Glutamatergic neuron (in vitro differentiated cells): ENCODE results near the gene RPUSD3. TPM values are rescaled to one million over a fixed set of nuclear protein-coding genes. Genes with fewer than 3 reads are reported as not detected.

Experiments used
- DNase-seq: peaks from one replicate; pipeline ENCODE4 v3.0.0; 2022
- H3K27ac Mint-ChIP-seq: one replicate; pipeline ENCODE4 v1.8.0; 2020; ENCODE audit warnings: mild to moderate bottlenecking, mixed read lengths, inconsistent platforms; ENCODE audit not compliant: unreplicated experiment
- H3K27me3 Mint-ChIP-seq: one replicate; pipeline ENCODE4 v1.8.0; 2020; ENCODE audit warnings: mild to moderate bottlenecking, moderate library complexity, mixed read lengths, inconsistent platforms; ENCODE audit not compliant: unreplicated experiment
- H3K36me3 Mint-ChIP-seq: one replicate; pipeline ENCODE4 v1.8.0; 2020; ENCODE audit warnings: mild to moderate bottlenecking, mixed read lengths, inconsistent platforms; ENCODE audit not compliant: unreplicated experiment
- H3K4me1 Mint-ChIP-seq: one replicate; pipeline ENCODE4 v1.8.0; 2020; ENCODE audit warnings: mild to moderate bottlenecking, low read depth, mixed read lengths, inconsistent platforms; ENCODE audit not compliant: unreplicated experiment
- H3K4me3 Mint-ChIP-seq: one replicate; pipeline ENCODE4 v1.8.0; 2020; ENCODE audit warnings: mild to moderate bottlenecking, mixed read lengths, inconsistent platforms; ENCODE audit not compliant: unreplicated experiment
- H3K9me3 Mint-ChIP-seq: one replicate; pipeline ENCODE4 v1.8.0; 2020; ENCODE audit warnings: mild to moderate bottlenecking, moderate library complexity, mixed read lengths, inconsistent platforms; ENCODE audit not compliant: unreplicated experiment
- CTCF ChIP-seq: fragments of 200-600 bp; sonication (generic); IDR thresholded peaks from one replicate; pipeline ENCODE4 v1.5.0; 2021; ENCODE audit not compliant: partially characterized antibody, unreplicated experiment
- total RNA-seq: library from RNA; stranded (reverse); fragmentation: NEBNext Ultra II Directional; extraction: Animal tissue kit (Norgen Biotek cat#: 25700); gene quantifications from one replicate; pipeline ENCODE4 v1.2.1, GENCODE V29; 2021; ENCODE audit not compliant: unreplicated experiment

Gene RPUSD3
- total RNA-seq, 1 donor from 2014 or later, result 81.7 TPM

GRCh38 chr3:9812870-9813483, 30.8 kb downstream of the RPUSD3 start:
- DNase-seq, result no peak
- TF ChIP-seq CTCF, result no peak
- Mint-ChIP-seq H3K27ac (no peak overlapping the region), H3K4me1 (peaks cover 27% of the 10 kb centered on the region), H3K36me3 (peaks cover 10% of the 10 kb centered on the region), H3K27me3 (peaks cover 11% of the 10 kb centered on the region), H3K9me3 (peaks cover 7% of the 10 kb centered on the region), H3K4me3 (no peak overlapping the region)

- no peak for TF ChIP-seq CTCF
- peak overlapping the region; percentile 74 for H3K27ac Mint-ChIP-seq
- H3K36me3 Mint-ChIP-seq, result peaks cover 10% of the 10 kb centered on the region
- peak overlapping the region; percentile 85 for H3K4me3 Mint-ChIP-seq
- peaks cover 11% of the 10 kb centered on the region for H3K27me3 Mint-ChIP-seq
- peaks cover 7% of the 10 kb centered on the region for H3K9me3 Mint-ChIP-seq
- no peak for DNase-seq
- H3K4me1 Mint-ChIP-seq, result peaks cover 32% of the 10 kb centered on the region
These were observed 33.0 kb downstream of the RPUSD3 start for GRCh38 chr3:9810846-9811245.

- no peak for DNase-seq
- Mint-ChIP-seq H3K4me3 (peak overlapping the region; percentile 85), H3K9me3 (peaks cover 7% of the 10 kb centered on the region), H3K27ac (peak overlapping the region; percentile 74), H3K36me3 (peaks cover 10% of the 10 kb centered on the region), H3K4me1 (peaks cover 32% of the 10 kb centered on the region), H3K27me3 (peaks cover 11% of the 10 kb centered on the region)
- no peak for TF ChIP-seq CTCF
These were observed 33.4 kb downstream of the RPUSD3 start for GRCh38 chr3:9810433-9810770.

GRCh38 chr3:9809615-9810432, 34.0 kb downstream of the RPUSD3 start, which contains the start of gene TTLL3:
TTLL3 (plus strand) TSS chr3:9810262; CDS start chr3:9810662, 400 bp downstream.
- H3K27ac Mint-ChIP-seq, result peak within 1 kb of the TSS; percentile 74
- H3K27me3 Mint-ChIP-seq, result peaks cover 11% of the 10 kb centered on the region
- H3K4me3 Mint-ChIP-seq, result peak within 1 kb of the TSS; percentile 85
- peaks cover 10% of the 10 kb centered on the region for H3K36me3 Mint-ChIP-seq
- peaks cover 8% of the 10 kb centered on the region for H3K9me3 Mint-ChIP-seq
- TF ChIP-seq CTCF, result peak; percentile 7
- peaks cover 32% of the 10 kb centered on the region for H3K4me1 Mint-ChIP-seq
- peak; percentile 88 for DNase-seq

GRCh38 chr3:9809239-9809614, 34.6 kb downstream of the RPUSD3 start:
- H3K36me3 Mint-ChIP-seq, result peaks cover 10% of the 10 kb centered on the region
- H3K27ac Mint-ChIP-seq, result peak overlapping the region; percentile 57
- no peak for TF ChIP-seq CTCF
- peaks cover 32% of the 10 kb centered on the region for H3K4me1 Mint-ChIP-seq
- peaks cover 8% of the 10 kb centered on the region for H3K9me3 Mint-ChIP-seq
- no peak for DNase-seq
- H3K27me3 Mint-ChIP-seq, result peaks cover 11% of the 10 kb centered on the region
- H3K4me3 Mint-ChIP-seq, result peak overlapping the region; percentile 82
